GM23338 (cell line): Measurements from ENCODE around the gene JPH3. TPM values are rescaled to one million over a fixed set of nuclear protein-coding genes. Genes with fewer than 3 reads are reported as not detected.

Experiments used
- ATAC-seq: fragments of 200-7000 bp; cut with Tn5 transposase; 3 replicates; pipeline ENCODE4 v1.9.1; 2020
- DNase-seq: peaks from one replicate; pipeline ENCODE4 v3.0.0-alpha.2; 2015; ENCODE audit warnings: low spot score
- H2AFZ ChIP-seq: fragments of 200-600 bp; sonication (generic); 2 replicates; pipeline ENCODE4 v1.8.0; 2016; ENCODE audit warnings: antibody characterized with exemption, mild to moderate bottlenecking, moderate library complexity
- H3F3A ChIP-seq: fragments of 200-600 bp; sonication (generic); replicated peaks from 2 replicates; pipeline ENCODE4 v1.8.0; 2017; ENCODE audit warnings: antibody characterized with exemption, mixed run types, low read depth
- H3K27ac ChIP-seq: fragments of 200-600 bp; sonication (generic); 2 replicates; pipeline ENCODE4 v1.6.1; 2016; ENCODE audit warnings: low read depth
- H3K27me3 ChIP-seq: fragments of 200-600 bp; sonication (generic); 2 replicates; pipeline ENCODE4 v1.8.0; 2016; ENCODE audit warnings: mild to moderate bottlenecking, mixed run types, moderate library complexity; ENCODE audit not compliant: insufficient read depth
- H3K36me3 ChIP-seq: fragments of 200-600 bp; sonication (generic); 2 replicates; pipeline ENCODE4 v1.8.0; 2016; ENCODE audit warnings: mild to moderate bottlenecking; ENCODE audit not compliant: insufficient read depth
- H3K4me1 ChIP-seq: fragments of 200-600 bp; sonication (generic); 2 replicates; pipeline ENCODE4 v1.8.0; 2016; ENCODE audit warnings: mild to moderate bottlenecking, moderate library complexity; ENCODE audit not compliant: insufficient read depth
- H3K4me2 ChIP-seq: fragments of 200-600 bp; sonication (generic); 2 replicates; pipeline ENCODE4 v1.7.1; 2017; ENCODE audit warnings: mixed run types
- H3K4me3 ChIP-seq: fragments of 200-600 bp; sonication (generic); 2 replicates; pipeline ENCODE4 v1.6.1; 2016; ENCODE audit warnings: mixed run types
- H3K79me2 ChIP-seq: fragments of 200-600 bp; sonication (generic); replicated peaks from 2 replicates; pipeline ENCODE4 v1.8.0; 2017; ENCODE audit warnings: mild to moderate bottlenecking; ENCODE audit not compliant: insufficient read depth
- H3K9me2 ChIP-seq: fragments of 200-600 bp; sonication (generic); 2 replicates; pipeline ENCODE4 v1.8.0; 2017; ENCODE audit not compliant: insufficient read depth
- H4K20me1 ChIP-seq: fragments of 200-600 bp; sonication (generic); replicated peaks from 2 replicates; pipeline ENCODE4 v1.8.0; 2017; ENCODE audit warnings: mild to moderate bottlenecking; ENCODE audit not compliant: insufficient read depth
- H3K27ac Mint-ChIP-seq: 2 replicates; pipeline ENCODE4 v1.8.0; 2020; ENCODE audit warnings: inconsistent platforms, mild to moderate bottlenecking, moderate library complexity, mixed read lengths
- H3K27me3 Mint-ChIP-seq: 3 replicates; pipeline ENCODE4 v1.8.0; 2022; ENCODE audit warnings: low read depth, mild to moderate bottlenecking, moderate library complexity, mixed read lengths, inconsistent platforms; ENCODE audit not compliant: insufficient read depth, poor library complexity
- H3K36me3 Mint-ChIP-seq: 3 replicates; pipeline ENCODE4 v1.8.0; 2021; ENCODE audit warnings: low read depth, mild to moderate bottlenecking, inconsistent platforms, moderate library complexity, mixed read lengths
- H3K4me1 Mint-ChIP-seq: 3 replicates; pipeline ENCODE4 v1.8.0; 2020; ENCODE audit warnings: mild to moderate bottlenecking, inconsistent platforms, mixed read lengths
- H3K4me3 Mint-ChIP-seq: 3 replicates; pipeline ENCODE4 v1.8.0; 2021; ENCODE audit warnings: moderate library complexity, mild to moderate bottlenecking, inconsistent platforms, mixed read lengths
- H3K9me3 Mint-ChIP-seq: 3 replicates; pipeline ENCODE4 v1.8.0; 2020; ENCODE audit warnings: moderate library complexity, mild to moderate bottlenecking, inconsistent platforms, mixed read lengths
- CREB1 ChIP-seq: fragments of 250-450 bp; sonication (Bioruptor Pico); IDR thresholded peaks from 2 replicates; pipeline ENCODE4 v1.5.0; 2020; ENCODE audit warnings: low read depth, mild to moderate bottlenecking, moderate library complexity
- EZH2 ChIP-seq: fragments of 200-600 bp; sonication (generic); IDR thresholded peaks from one replicate; pipeline ENCODE4 v1.8.0; 2017; ENCODE audit warnings: antibody characterized with exemption, mild to moderate bottlenecking, low read depth; ENCODE audit not compliant: unreplicated experiment
- EZH2phosphoT487 ChIP-seq: fragments of 200-600 bp; sonication (generic); IDR thresholded peaks from one replicate; pipeline ENCODE4 v1.8.1; 2018; ENCODE audit warnings: antibody characterized with exemption; ENCODE audit not compliant: unreplicated experiment
- JUNB ChIP-seq: IDR thresholded peaks from one replicate; pipeline ENCODE4 v1.6.1; 2016; ENCODE audit warnings: antibody characterized with exemption; ENCODE audit not compliant: unreplicated experiment
- NANOG ChIP-seq: IDR thresholded peaks from 2 replicates; pipeline ENCODE4 v1.6.1; 2016; ENCODE audit warnings: antibody characterized with exemption, borderline replicate concordance
- POLR2AphosphoS5 ChIP-seq: IDR thresholded peaks from 2 replicates; pipeline ENCODE4 v1.6.1; 2016; ENCODE audit warnings: antibody characterized with exemption, low read depth
- STAT1 ChIP-seq: IDR thresholded peaks from one replicate; pipeline ENCODE4 v1.6.1; 2016; ENCODE audit warnings: antibody characterized with exemption; ENCODE audit not compliant: unreplicated experiment
- ZNF114 ChIP-seq: fragments of 250-450 bp; sonication (Bioruptor Pico); IDR thresholded peaks from 2 replicates; pipeline ENCODE4 v1.5.0; 2020; ENCODE audit warnings: mild to moderate bottlenecking, moderate library complexity
- ZNF331 ChIP-seq: fragments of 250-450 bp; sonication (Bioruptor Pico); IDR thresholded peaks from 2 replicates; pipeline ENCODE4 v1.5.0; 2020; ENCODE audit warnings: low read depth, mild to moderate bottlenecking, moderate library complexity
- polyA plus RNA-seq: library from polyadenylated mRNA; unstranded; fragments of >200 nt; fragmentation: Nextera tagmentation; extraction: Ambion mirVana; gene quantifications from 2 replicates; pipeline ENCODE4 v1.2.1, GENCODE V29; 2016
- total RNA-seq: library from RNA; depleted of rRNA; stranded (reverse); fragments of >200 nt; shearing (Covaris generic); gene quantifications from 2 replicates; pipeline ENCODE4 v1.2.3, GENCODE V29; 2014
- TF ChIP-seq, protein P1 (sequence below): IDR thresholded peaks from one replicate; pipeline ENCODE4 v1.6.1; 2018; ENCODE audit warnings: antibody characterized with exemption; ENCODE audit not compliant: unreplicated experiment
- TF ChIP-seq, protein P2 (sequence below): IDR thresholded peaks from 2 replicates; pipeline ENCODE4 v1.6.1; 2016; ENCODE audit warnings: antibody characterized with exemption
- TF ChIP-seq, protein P3 (sequence below): fragments of 250-450 bp; sonication (Bioruptor Pico); IDR thresholded peaks from 2 replicates; pipeline ENCODE4 v1.5.0; 2020; ENCODE audit warnings: mild to moderate bottlenecking, moderate library complexity
- TF ChIP-seq, protein P4 (sequence below), 2 experiments: fragments of 200-600 bp in 1 of 2; sonication (generic) in 1 of 2; conservative IDR thresholded peaks; 2 replicates each; pipeline versions ENCODE4 v1.5.1 to v1.6.1; 2016 to 2017; ENCODE audit warnings: antibody characterized with exemption in 2 of 2, low read depth in 2 of 2, mild to moderate bottlenecking in 2 of 2, moderate library complexity in 1 of 2

Gene JPH3
- total and polyA plus RNA-seq, 2 experiments from 2014 or later, result 8.4 to 38.3 TPM

DNA sequence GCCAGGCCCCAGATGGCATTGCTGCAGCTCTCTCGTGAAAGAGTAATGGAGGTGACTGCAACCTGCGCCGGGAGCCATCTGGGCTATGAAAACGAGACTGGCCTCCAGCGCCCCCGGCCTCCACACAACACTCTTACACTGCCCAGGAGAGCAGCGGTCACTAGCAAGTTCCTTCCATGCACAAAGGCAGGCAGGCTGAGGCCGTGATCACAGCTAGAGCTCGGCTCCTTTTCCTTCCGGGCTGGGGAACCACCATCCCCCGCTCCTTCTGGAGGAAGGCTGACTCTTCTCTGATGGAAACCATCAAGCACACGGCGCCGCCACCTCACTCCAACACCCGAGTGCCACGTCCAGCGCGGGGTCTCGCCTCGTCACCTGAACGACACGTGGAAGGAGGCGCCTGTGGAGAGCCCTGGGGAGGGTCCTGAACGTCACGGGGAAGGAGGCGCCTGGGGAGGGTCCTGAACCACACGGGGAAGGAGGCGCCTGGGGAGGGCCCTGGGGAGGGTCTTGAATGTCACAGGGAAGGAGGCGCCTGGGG is 101.6 kb downstream of the JPH3 start:
- no peak for DNase-seq
- peaks cover 7% of the 10 kb centered on the region; the same call in 1 of the 2 replicates for H3F3A ChIP-seq

More for the DNA sequence above, 101.6 kb downstream of the JPH3 start:
- Histone ChIP-seq H4K20me1 (no peaks in the 10 kb centered on the region; the same call in 1 of the 2 replicates), H3K27ac (no peak overlapping the region), H3K4me2 (no peak overlapping the region), H3K79me2 (peaks cover 13% of the 10 kb centered on the region), H3K27me3 (no peaks in the 10 kb centered on the region), H2AFZ (no peak overlapping the region), H3K36me3 (no peaks in the 10 kb centered on the region), H3K4me3 (no peak overlapping the region), H3K9me2 (no peaks in the 10 kb centered on the region), H3K4me1 (no peaks in the 10 kb centered on the region)
- H3K4me1 Mint-ChIP-seq, result peaks cover 21% of the 10 kb centered on the region
- no peaks in the 10 kb centered on the region; the same call in 2 of the 3 replicates for H3K9me3 Mint-ChIP-seq
- no peak for ATAC-seq
- no peak overlapping the region for H3K4me3 Mint-ChIP-seq
- no peak overlapping the region for H3K27ac Mint-ChIP-seq
- peaks cover 8% of the 10 kb centered on the region for H3K27me3 Mint-ChIP-seq
- H3K36me3 Mint-ChIP-seq, result peaks cover 55% of the 10 kb centered on the region
- TF ChIP-seq, protein P1, sequence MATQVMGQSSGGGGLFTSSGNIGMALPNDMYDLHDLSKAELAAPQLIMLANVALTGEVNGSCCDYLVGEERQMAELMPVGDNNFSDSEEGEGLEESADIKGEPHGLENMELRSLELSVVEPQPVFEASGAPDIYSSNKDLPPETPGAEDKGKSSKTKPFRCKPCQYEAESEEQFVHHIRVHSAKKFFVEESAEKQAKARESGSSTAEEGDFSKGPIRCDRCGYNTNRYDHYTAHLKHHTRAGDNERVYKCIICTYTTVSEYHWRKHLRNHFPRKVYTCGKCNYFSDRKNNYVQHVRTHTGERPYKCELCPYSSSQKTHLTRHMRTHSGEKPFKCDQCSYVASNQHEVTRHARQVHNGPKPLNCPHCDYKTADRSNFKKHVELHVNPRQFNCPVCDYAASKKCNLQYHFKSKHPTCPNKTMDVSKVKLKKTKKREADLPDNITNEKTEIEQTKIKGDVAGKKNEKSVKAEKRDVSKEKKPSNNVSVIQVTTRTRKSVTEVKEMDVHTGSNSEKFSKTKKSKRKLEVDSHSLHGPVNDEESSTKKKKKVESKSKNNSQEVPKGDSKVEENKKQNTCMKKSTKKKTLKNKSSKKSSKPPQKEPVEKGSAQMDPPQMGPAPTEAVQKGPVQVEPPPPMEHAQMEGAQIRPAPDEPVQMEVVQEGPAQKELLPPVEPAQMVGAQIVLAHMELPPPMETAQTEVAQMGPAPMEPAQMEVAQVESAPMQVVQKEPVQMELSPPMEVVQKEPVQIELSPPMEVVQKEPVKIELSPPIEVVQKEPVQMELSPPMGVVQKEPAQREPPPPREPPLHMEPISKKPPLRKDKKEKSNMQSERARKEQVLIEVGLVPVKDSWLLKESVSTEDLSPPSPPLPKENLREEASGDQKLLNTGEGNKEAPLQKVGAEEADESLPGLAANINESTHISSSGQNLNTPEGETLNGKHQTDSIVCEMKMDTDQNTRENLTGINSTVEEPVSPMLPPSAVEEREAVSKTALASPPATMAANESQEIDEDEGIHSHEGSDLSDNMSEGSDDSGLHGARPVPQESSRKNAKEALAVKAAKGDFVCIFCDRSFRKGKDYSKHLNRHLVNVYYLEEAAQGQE, result no peak
- TF ChIP-seq, protein P2, sequence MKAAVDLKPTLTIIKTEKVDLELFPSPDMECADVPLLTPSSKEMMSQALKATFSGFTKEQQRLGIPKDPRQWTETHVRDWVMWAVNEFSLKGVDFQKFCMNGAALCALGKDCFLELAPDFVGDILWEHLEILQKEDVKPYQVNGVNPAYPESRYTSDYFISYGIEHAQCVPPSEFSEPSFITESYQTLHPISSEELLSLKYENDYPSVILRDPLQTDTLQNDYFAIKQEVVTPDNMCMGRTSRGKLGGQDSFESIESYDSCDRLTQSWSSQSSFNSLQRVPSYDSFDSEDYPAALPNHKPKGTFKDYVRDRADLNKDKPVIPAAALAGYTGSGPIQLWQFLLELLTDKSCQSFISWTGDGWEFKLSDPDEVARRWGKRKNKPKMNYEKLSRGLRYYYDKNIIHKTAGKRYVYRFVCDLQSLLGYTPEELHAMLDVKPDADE, result no peak
- TF ChIP-seq CREB1 (CRISPR knock-in tag) (no peak), STAT1 (no peak), POLR2AphosphoS5 (no peak), EZH2phosphoT487 (no peak), ZNF114 (CRISPR knock-in tag) (no peak), ZNF331 (CRISPR knock-in tag) (no peak), EZH2 (no peak), NANOG (no peak), JUNB (no peak)
- TF ChIP-seq, protein P3, sequence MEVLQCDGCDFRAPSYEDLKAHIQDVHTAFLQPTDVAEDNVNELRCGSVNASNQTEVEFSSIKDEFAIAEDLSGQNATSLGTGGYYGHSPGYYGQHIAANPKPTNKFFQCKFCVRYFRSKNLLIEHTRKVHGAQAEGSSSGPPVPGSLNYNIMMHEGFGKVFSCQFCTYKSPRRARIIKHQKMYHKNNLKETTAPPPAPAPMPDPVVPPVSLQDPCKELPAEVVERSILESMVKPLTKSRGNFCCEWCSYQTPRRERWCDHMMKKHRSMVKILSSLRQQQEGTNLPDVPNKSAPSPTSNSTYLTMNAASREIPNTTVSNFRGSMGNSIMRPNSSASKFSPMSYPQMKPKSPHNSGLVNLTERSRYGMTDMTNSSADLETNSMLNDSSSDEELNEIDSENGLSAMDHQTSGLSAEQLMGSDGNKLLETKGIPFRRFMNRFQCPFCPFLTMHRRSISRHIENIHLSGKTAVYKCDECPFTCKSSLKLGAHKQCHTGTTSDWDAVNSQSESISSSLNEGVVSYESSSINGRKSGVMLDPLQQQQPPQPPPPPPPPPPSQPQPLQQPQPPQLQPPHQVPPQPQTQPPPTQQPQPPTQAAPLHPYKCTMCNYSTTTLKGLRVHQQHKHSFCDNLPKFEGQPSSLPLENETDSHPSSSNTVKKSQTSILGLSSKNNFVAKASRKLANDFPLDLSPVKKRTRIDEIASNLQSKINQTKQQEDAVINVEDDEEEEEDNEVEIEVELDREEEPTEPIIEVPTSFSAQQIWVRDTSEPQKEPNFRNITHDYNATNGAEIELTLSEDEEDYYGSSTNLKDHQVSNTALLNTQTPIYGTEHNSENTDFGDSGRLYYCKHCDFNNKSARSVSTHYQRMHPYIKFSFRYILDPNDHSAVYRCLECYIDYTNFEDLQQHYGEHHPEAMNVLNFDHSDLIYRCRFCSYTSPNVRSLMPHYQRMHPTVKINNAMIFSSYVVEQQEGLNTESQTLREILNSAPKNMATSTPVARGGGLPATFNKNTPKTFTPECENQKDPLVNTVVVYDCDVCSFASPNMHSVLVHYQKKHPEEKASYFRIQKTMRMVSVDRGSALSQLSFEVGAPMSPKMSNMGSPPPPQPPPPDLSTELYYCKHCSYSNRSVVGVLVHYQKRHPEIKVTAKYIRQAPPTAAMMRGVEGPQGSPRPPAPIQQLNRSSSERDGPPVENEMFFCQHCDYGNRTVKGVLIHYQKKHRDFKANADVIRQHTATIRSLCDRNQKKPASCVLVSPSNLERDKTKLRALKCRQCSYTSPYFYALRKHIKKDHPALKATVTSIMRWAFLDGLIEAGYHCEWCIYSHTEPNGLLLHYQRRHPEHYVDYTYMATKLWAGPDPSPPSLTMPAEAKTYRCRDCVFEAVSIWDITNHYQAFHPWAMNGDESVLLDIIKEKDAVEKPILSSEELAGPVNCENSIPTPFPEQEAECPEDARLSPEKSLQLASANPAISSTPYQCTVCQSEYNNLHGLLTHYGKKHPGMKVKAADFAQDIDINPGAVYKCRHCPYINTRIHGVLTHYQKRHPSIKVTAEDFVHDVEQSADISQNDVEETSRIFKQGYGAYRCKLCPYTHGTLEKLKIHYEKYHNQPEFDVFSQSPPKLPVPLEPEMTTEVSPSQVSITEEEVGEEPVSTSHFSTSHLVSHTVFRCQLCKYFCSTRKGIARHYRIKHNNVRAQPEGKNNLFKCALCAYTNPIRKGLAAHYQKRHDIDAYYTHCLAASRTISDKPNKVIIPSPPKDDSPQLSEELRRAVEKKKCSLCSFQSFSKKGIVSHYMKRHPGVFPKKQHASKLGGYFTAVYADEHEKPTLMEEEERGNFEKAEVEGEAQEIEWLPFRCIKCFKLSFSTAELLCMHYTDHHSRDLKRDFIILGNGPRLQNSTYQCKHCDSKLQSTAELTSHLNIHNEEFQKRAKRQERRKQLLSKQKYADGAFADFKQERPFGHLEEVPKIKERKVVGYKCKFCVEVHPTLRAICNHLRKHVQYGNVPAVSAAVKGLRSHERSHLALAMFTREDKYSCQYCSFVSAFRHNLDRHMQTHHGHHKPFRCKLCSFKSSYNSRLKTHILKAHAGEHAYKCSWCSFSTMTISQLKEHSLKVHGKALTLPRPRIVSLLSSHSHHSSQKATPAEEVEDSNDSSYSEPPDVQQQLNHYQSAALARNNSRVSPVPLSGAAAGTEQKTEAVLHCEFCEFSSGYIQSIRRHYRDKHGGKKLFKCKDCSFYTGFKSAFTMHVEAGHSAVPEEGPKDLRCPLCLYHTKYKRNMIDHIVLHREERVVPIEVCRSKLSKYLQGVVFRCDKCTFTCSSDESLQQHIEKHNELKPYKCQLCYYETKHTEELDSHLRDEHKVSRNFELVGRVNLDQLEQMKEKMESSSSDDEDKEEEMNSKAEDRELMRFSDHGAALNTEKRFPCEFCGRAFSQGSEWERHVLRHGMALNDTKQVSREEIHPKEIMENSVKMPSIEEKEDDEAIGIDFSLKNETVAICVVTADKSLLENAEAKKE (CRISPR knock-in tag), result no peak
- TF ChIP-seq, protein P4, sequence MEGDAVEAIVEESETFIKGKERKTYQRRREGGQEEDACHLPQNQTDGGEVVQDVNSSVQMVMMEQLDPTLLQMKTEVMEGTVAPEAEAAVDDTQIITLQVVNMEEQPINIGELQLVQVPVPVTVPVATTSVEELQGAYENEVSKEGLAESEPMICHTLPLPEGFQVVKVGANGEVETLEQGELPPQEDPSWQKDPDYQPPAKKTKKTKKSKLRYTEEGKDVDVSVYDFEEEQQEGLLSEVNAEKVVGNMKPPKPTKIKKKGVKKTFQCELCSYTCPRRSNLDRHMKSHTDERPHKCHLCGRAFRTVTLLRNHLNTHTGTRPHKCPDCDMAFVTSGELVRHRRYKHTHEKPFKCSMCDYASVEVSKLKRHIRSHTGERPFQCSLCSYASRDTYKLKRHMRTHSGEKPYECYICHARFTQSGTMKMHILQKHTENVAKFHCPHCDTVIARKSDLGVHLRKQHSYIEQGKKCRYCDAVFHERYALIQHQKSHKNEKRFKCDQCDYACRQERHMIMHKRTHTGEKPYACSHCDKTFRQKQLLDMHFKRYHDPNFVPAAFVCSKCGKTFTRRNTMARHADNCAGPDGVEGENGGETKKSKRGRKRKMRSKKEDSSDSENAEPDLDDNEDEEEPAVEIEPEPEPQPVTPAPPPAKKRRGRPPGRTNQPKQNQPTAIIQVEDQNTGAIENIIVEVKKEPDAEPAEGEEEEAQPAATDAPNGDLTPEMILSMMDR (conservative IDR thresholded peaks at IDR 0.05; ENCODE audit: low read depth in 2 of 2), result no peak
